Fibroblast of skin of abdomen (primary cell): ENCODE results near the gene CYP2E1.
"Not testable (repeated sequence)": the region's sequence is repeated elsewhere in the genome, so short reads cannot be mapped to it uniquely, and the experiment has no call there.

Experiments used
- DNase-seq: peaks from one replicate; pipeline ENCODE4 v3.0.0-alpha.2; 2013

CYP2E1 gene

GRCh38 chr10:133573460-133573859, 46.3 kb downstream of the CYP2E1 start:
- DNase-seq = not testable (repeated sequence)

DNA sequence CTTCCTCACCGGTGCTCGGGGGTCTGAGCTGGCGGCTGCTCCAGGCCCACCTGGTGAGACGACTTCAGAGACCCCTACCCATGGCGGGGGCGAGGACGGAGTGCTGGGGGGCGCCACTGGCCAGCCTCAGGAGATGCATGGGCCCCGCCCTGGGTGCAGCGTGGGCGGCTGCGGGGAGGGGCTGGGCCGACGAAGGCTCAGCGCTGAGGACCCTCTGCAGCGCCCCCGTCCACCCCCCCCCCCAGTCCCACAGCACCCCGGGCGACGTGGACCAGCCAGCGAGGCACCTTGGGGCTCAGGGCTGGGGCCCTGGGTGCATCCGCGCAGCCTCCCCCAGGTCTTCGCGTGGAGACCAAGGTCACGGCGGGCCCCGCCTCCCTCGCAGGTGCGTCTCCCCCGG, 49.9 kb downstream of the CYP2E1 start:
- not testable (repeated sequence) for DNase-seq
